ENCODE measurements around the gene ZCCHC14. TPM values are rescaled to one million over a fixed set of nuclear protein-coding genes. Genes with fewer than 3 reads are reported as not detected.
"Not testable (repeated sequence)": the region's sequence is repeated elsewhere in the genome, so short reads cannot be mapped to it uniquely, and the experiment has no call there.

ZCCHC14 gene
- total and polyA plus RNA-seq, 5 donors from 2014 or later, result 1.6 to 33.7 (median 2.1) TPM

DNA sequence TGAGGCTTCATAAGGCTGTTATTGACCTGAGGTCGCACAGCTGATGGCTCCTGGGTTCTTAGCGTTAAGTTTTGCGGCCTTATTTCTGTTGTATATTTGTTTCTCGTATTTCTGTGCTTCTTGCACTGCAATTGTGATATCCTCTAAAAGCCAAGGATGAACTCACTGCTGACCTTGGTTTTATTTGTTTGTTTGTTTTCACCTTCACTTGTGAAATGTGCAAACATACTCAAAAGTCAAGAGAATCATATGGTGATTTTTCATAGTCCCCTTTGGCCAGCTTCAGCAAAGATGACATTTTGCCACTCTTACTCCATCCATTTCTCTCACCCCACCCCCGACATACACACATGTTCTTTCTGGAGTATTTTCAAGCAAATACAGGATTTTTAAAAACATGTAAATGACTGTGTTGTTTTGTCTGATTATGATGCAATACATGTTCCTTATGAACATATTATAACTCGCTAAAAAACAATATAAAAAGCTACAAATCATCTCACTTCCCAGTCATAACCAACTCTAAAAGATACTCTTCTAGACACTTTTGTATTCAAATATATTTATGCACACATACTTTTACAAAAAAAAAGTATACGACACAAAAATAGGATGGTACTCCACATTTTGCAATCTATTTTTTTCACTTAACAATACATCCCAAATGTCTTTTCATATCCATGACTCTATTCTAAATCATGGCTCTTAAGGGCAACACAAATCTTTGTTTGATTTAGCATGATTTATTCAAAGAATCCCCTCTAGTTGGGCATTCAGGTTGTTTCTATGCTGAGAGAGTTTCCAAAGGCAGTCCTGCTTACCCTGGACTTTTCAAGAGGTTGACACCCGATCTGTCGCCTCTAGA lies 5.7 kb upstream of the ZCCHC14 start:
- Histone ChIP-seq H3K27me3 (ENCODE audit: control insufficient read depth, insufficient read depth, low read length) (no peaks in the 10 kb centered on the region), H3K4me1 (ENCODE audit: control insufficient read depth, insufficient read depth, low read length, poor library complexity, severe bottlenecking) (peaks cover 10% of the 10 kb centered on the region), H3K9me3 (ENCODE audit: control insufficient read depth in 2 of 2, low read length in 2 of 2) (no peaks in the 10 kb centered on the region), H3K27ac (ENCODE audit: insufficient read depth, low read length, poor library complexity, severe bottlenecking) (no peak overlapping the region), H3K36me3 (ENCODE audit: control insufficient read depth, insufficient read depth, low read length) (no peaks in the 10 kb centered on the region), H3K4me3 (ENCODE audit: low read depth, low read length) (no peak overlapping the region)
- Mint-ChIP-seq H3K36me3 (no peaks in the 10 kb centered on the region), H3K4me3 (peak overlapping the region in 1 of 4 donors; percentile 8), H3K27me3 (peaks cover 21% of the 10 kb centered on the region), H3K4me1 (peaks cover 4 to 23% (median 15%) of the 10 kb centered on the region in 4 donors), H3K27ac (no peak overlapping the region), H3K9me3 (no peaks in the 10 kb centered on the region)
- ATAC-seq (ENCODE audit: low read depth in 2 of 2), result no peak
- DNase-seq, result no peak

DNA sequence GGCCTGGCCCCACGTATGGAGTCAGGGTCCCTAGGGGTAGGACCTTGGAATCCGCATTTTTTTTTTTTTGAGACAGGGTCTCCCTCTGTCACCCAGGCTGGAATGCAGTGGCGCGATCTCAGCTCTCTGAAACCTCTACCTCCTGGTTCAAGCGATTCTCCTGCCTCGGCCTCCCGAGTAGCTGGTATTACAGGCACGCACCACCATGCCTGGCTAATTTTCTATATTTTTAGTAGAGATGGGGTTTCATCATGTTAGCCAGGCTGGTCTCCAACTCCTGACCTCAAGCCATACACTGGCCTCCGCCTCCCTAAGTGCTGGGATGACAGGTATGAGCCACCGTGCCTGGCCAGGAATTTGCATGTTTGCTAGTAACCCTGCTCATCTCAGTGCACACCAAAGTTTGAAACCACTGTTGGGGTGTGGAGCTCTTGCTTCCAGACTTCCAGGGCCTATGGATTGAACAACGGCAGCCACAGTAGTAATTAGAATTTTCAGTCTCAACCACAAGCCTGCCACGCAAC lies 5.0 kb upstream of the ZCCHC14 start:
- peaks cover 25% of the 10 kb centered on the region for H3K27me3 Mint-ChIP-seq
- DNase-seq; H3K9me3 ChIP-seq (ENCODE audit: control insufficient read depth in 2 of 2, low read length in 2 of 2); H3K27me3 ChIP-seq (ENCODE audit: control insufficient read depth, insufficient read depth, low read length); ATAC-seq (ENCODE audit: low read depth in 2 of 2); H3K4me3 ChIP-seq (ENCODE audit: low read depth, low read length); H3K9me3 Mint-ChIP-seq; H3K27ac Mint-ChIP-seq; H3K36me3 ChIP-seq (ENCODE audit: control insufficient read depth, insufficient read depth, low read length); H3K27ac ChIP-seq (ENCODE audit: insufficient read depth, low read length, poor library complexity, severe bottlenecking); H3K36me3 Mint-ChIP-seq: not testable (repeated sequence)
- H3K4me1 Mint-ChIP-seq, result peaks cover 4 to 28% (median 18%) of the 10 kb centered on the region in 4 donors
- peak overlapping the region in 1 of 4 donors; percentile 8 for H3K4me3 Mint-ChIP-seq
- peaks cover 14% of the 10 kb centered on the region for H3K4me1 ChIP-seq (ENCODE audit: control insufficient read depth, insufficient read depth, low read length, poor library complexity, severe bottlenecking)

DNA sequence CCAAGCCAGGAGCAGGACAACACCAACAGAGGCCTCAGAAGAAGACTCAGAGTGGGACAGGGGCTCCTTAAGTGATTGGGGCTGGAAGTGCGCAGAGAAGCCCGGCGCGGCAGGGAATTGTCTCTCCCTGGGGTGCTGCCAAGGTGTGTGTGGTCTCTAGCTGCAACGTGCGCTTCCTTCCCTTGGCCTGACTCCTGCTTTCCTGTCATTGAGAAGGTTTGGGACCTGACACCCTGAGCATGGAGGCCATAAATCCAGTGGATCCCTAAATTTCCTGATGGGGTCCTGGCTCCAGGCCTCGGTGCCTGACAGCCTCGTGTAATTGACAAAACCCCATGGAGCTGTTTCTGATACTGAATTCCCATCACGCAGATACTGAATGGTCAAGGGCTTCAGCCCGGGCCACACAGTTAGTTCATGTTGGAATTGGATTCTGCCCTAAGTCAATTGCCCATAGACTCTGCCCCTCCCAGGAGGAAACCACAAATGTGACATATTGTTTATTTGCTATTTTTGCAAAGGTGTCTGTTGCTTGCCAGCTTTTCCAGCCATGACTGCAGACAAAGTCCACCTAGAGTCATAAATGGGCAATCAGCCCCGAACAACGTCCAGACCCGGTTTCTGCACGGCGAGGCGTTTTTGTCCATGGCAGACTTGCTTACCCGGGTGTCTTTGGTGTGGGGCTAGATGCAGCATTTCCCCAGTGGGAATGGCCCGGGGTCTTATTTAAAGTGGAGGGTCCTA lies 4.4 kb upstream of the ZCCHC14 start:
- H3K36me3 Mint-ChIP-seq; H3K27ac Mint-ChIP-seq; H3K9me3 ChIP-seq (ENCODE audit: control insufficient read depth in 2 of 2, low read length in 2 of 2); H3K27me3 ChIP-seq (ENCODE audit: control insufficient read depth, insufficient read depth, low read length); H3K27ac ChIP-seq (ENCODE audit: insufficient read depth, low read length, poor library complexity, severe bottlenecking); H3K9me3 Mint-ChIP-seq; ATAC-seq (ENCODE audit: low read depth in 2 of 2); H3K4me3 ChIP-seq (ENCODE audit: low read depth, low read length); DNase-seq; H3K36me3 ChIP-seq (ENCODE audit: control insufficient read depth, insufficient read depth, low read length): not testable (repeated sequence)
- H3K4me1 Mint-ChIP-seq, result peaks cover 4 to 28% (median 18%) of the 10 kb centered on the region in 4 donors
- peaks cover 26% of the 10 kb centered on the region for H3K27me3 Mint-ChIP-seq
- peak overlapping the region in 2 of 4 donors; percentile 58 to 63 for H3K4me3 Mint-ChIP-seq
- peaks cover 14% of the 10 kb centered on the region for H3K4me1 ChIP-seq (ENCODE audit: control insufficient read depth, insufficient read depth, low read length, poor library complexity, severe bottlenecking)

DNA sequence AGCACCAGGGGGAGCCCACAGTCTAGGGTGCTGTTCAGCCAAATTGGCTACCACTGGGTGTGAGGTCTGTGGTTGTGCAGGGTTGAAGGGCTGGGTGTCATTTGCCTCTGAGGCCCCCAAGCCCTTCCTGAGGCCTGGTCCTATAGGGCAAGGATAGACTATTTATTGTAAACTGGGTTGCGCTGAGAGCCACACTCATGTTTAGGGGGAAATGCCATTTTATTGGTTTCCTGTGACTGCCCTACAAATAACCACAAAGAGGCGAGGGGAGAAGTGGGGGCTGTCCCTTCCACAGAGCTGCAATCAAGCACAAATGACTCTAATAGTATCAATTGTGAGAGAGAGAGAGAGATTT lies 3.6 kb upstream of the ZCCHC14 start:
- no peaks in the 10 kb centered on the region for H3K36me3 ChIP-seq (ENCODE audit: control insufficient read depth, insufficient read depth, low read length)
- H3K27me3 Mint-ChIP-seq, result peaks cover 26% of the 10 kb centered on the region
- H3K27me3 ChIP-seq (ENCODE audit: control insufficient read depth, insufficient read depth, low read length), result no peaks in the 10 kb centered on the region
- no peaks in the 10 kb centered on the region for H3K9me3 Mint-ChIP-seq
- peak overlapping the region in 2 of 3 donors; percentile 19 to 80 for H3K27ac Mint-ChIP-seq
- H3K4me1 Mint-ChIP-seq, result peaks cover 4 to 28% (median 18%) of the 10 kb centered on the region in 4 donors
- no peak for ATAC-seq (ENCODE audit: low read depth in 2 of 2)
- no peak overlapping the region for H3K4me3 ChIP-seq (ENCODE audit: low read depth, low read length)
- H3K4me3 Mint-ChIP-seq, result peak overlapping the region in 1 of 4 donors; percentile 63
- no peak overlapping the region for H3K27ac ChIP-seq (ENCODE audit: insufficient read depth, low read length, poor library complexity, severe bottlenecking)
- peak in 1 of 3 donors; percentile 41 for DNase-seq
- H3K9me3 ChIP-seq (ENCODE audit: control insufficient read depth in 2 of 2, low read length in 2 of 2), result no peaks in the 10 kb centered on the region
- H3K4me1 ChIP-seq (ENCODE audit: control insufficient read depth, insufficient read depth, low read length, poor library complexity, severe bottlenecking), result peaks cover 19% of the 10 kb centered on the region
- no peaks in the 10 kb centered on the region for H3K36me3 Mint-ChIP-seq

DNA sequence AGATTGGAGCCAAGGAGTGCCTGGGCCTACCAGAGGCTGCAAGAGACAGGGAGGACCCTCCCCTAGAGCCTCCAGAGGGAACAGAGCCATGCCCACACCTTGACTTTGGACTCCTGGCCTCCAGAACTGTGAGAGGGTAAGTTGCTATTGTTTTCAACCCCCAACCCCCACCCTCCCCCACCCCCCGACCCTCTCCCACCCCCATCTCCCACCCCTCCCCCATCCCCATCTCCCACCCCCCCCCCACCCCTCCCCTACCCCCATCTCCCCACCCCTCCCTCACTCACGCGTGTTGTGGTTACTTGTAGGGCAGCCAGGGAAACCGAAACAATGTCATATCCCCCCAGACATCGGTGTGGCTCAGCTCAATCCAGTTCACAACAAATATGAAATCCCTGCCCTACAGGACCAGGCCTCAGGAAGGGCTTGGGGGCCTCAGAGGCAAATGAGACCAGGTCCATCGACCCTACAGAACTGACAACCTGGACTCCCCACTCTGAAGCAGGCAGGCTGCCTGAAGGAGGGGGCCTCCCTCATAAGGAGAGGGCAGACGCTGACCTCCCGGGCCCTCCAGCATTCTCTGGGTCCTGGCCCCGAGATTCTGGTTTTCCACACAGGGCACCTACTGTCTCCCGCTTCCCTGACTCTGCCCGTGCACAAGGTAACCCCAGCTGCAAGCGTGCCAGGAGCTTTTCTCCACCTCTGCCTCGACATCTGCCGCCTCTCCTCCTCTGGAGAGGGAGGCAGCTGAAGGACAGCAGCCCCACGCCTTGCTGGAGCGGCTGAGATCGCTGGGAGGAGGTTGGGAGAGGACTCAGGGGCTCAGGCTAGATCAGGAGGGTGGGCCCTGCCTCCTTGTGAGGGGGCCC lies 3.0 kb upstream of the ZCCHC14 start:
- H3K27me3 Mint-ChIP-seq, result peaks cover 27% of the 10 kb centered on the region

DNA sequence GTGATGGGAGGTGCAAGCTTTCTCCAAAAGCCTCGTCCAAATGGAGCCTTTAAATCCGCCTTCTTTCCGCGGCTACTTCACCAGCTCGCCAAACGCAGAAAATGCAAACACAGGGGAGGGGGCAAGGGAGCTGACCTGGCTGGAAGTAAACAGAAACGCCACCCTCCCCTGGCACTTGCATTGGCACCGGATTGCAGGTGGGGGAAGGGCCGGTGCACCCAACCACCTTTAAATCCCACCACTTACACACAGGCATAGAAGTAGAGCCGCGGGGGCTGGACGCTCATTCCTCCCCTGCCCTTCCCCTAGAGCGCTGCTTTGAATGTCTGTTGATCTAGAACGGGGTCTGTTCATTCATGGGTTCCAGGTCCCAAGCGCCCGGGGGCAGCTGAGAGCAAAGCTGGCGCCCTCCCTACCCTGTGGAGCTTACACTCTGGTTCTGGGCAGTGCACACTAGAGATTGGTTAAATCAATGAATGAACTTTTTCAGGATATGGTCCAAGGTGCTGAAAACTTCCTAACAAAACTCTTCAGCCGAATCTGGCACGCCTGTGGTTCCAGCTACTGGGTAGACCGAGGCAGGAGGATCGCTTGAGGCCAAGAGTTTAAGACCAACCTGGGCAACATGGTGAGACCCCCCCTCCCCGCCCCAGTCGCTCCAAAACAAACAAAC lies 920 bp upstream of the ZCCHC14 start:
- H3K4me3 Mint-ChIP-seq, result peak overlapping the region; percentile 87 to 95 (median 90)
- no peak for DNase-seq

More for the DNA sequence above, 3.0 kb upstream of the ZCCHC14 start:
- H3K27ac Mint-ChIP-seq, result peak overlapping the region in 2 of 3 donors; percentile 19 to 32
- H3K4me1 ChIP-seq (ENCODE audit: control insufficient read depth, insufficient read depth, low read length, poor library complexity, severe bottlenecking), result peaks cover 25% of the 10 kb centered on the region
- peaks cover 4 to 33% (median 18%) of the 10 kb centered on the region in 4 donors for H3K4me1 Mint-ChIP-seq
- H3K4me3 ChIP-seq (ENCODE audit: low read depth, low read length), result no peak overlapping the region
- no peak overlapping the region for H3K27ac ChIP-seq (ENCODE audit: insufficient read depth, low read length, poor library complexity, severe bottlenecking)
- peak overlapping the region in 1 of 4 donors; percentile 91 for H3K4me3 Mint-ChIP-seq
- no peaks in the 10 kb centered on the region for H3K36me3 Mint-ChIP-seq
- DNase-seq (no peak), ATAC-seq (ENCODE audit: low read depth in 2 of 2) (no peak)
- H3K9me3 ChIP-seq (ENCODE audit: control insufficient read depth in 2 of 2, low read length in 2 of 2), result no peaks in the 10 kb centered on the region
- no peaks in the 10 kb centered on the region for H3K36me3 ChIP-seq (ENCODE audit: control insufficient read depth, insufficient read depth, low read length)
- no peaks in the 10 kb centered on the region for H3K9me3 Mint-ChIP-seq
- H3K27me3 ChIP-seq (ENCODE audit: control insufficient read depth, insufficient read depth, low read length), result no peaks in the 10 kb centered on the region

DNA sequence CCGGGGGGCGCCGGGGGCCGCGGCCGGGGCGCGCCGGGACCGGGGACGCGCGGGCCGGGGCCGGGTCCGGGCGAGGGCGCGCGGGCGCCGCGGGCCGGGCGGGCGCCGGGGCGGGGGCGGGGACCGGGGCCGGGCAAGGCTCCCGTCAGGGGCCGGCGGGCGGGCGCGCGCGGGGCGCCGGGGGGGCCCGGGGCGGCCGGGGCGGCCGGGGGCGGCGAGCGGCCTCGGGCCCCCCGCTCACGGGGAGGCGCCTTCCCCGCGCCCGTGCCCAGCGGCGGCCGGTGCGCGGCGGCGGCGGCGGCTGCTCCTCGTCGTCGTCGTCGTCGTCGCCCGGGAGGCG lies 563 bp downstream of the ZCCHC14 start:
- H3K27me3 ChIP-seq (ENCODE audit: control insufficient read depth, insufficient read depth, low read length), result no peaks in the 10 kb centered on the region
- ATAC-seq (ENCODE audit: low read depth in 2 of 2) (no peak), DNase-seq (no peak)
- H3K27ac ChIP-seq (ENCODE audit: insufficient read depth, low read length, poor library complexity, severe bottlenecking), result no peak overlapping the region
- Mint-ChIP-seq H3K9me3 (no peaks in the 10 kb centered on the region), H3K36me3 (peaks cover 4% of the 10 kb centered on the region), H3K4me1 (peaks cover 18 to 66% (median 47%) of the 10 kb centered on the region in 4 donors), H3K27ac (no peak overlapping the region), H3K4me3 (no peak overlapping the region), H3K27me3 (peaks cover 19% of the 10 kb centered on the region)
- H3K9me3 ChIP-seq (ENCODE audit: control insufficient read depth in 2 of 2, low read length in 2 of 2), result no peaks in the 10 kb centered on the region
- H3K4me3 ChIP-seq (ENCODE audit: low read depth, low read length), result no peak overlapping the region
- H3K36me3 ChIP-seq (ENCODE audit: control insufficient read depth, insufficient read depth, low read length), result no peaks in the 10 kb centered on the region
- peaks cover 60% of the 10 kb centered on the region for H3K4me1 ChIP-seq (ENCODE audit: control insufficient read depth, insufficient read depth, low read length, poor library complexity, severe bottlenecking)

More for the DNA sequence above, 920 bp upstream of the ZCCHC14 start:
- no peaks in the 10 kb centered on the region for H3K9me3 ChIP-seq (ENCODE audit: control insufficient read depth in 2 of 2, low read length in 2 of 2)
- Mint-ChIP-seq H3K36me3 (no peaks in the 10 kb centered on the region), H3K27ac (peak overlapping the region; percentile 48 to 88 (median 65)), H3K27me3 (peaks cover 21% of the 10 kb centered on the region), H3K9me3 (no peaks in the 10 kb centered on the region), H3K4me1 (peaks cover 14 to 54% (median 37%) of the 10 kb centered on the region in 4 donors)
- peaks cover 45% of the 10 kb centered on the region for H3K4me1 ChIP-seq (ENCODE audit: control insufficient read depth, insufficient read depth, low read length, poor library complexity, severe bottlenecking)
- peak overlapping the region; percentile 41 for H3K27ac ChIP-seq (ENCODE audit: insufficient read depth, low read length, poor library complexity, severe bottlenecking)
- no peaks in the 10 kb centered on the region for H3K27me3 ChIP-seq (ENCODE audit: control insufficient read depth, insufficient read depth, low read length)
- H3K4me3 ChIP-seq (ENCODE audit: low read depth, low read length), result no peak overlapping the region
- no peak for ATAC-seq (ENCODE audit: low read depth in 2 of 2)
- no peaks in the 10 kb centered on the region for H3K36me3 ChIP-seq (ENCODE audit: control insufficient read depth, insufficient read depth, low read length)
